ENCODE data around the gene PLEKHG4B.

DNA sequence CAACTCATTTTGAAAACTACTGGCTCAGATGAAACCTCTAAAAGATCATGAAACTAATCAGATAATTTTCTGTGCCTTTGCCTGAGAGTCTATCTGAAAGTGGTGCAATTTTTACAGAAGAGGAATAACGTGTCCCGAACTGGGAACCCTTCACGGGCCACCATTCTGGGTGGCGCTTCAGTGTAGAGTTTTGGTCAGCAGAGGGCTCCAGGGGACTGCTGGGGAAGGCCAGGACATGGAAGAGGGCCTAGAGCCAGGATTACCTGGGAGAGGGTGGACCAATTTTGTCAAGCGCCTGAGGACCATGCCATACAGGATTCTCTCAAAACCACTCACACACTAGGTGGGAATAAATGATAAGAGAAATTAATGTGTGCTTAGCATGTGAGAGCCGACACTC is 49.7 kb upstream of the PLEKHG4B start:
- TF ChIP-seq, protein P1, sequence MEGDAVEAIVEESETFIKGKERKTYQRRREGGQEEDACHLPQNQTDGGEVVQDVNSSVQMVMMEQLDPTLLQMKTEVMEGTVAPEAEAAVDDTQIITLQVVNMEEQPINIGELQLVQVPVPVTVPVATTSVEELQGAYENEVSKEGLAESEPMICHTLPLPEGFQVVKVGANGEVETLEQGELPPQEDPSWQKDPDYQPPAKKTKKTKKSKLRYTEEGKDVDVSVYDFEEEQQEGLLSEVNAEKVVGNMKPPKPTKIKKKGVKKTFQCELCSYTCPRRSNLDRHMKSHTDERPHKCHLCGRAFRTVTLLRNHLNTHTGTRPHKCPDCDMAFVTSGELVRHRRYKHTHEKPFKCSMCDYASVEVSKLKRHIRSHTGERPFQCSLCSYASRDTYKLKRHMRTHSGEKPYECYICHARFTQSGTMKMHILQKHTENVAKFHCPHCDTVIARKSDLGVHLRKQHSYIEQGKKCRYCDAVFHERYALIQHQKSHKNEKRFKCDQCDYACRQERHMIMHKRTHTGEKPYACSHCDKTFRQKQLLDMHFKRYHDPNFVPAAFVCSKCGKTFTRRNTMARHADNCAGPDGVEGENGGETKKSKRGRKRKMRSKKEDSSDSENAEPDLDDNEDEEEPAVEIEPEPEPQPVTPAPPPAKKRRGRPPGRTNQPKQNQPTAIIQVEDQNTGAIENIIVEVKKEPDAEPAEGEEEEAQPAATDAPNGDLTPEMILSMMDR (IDR thresholded peaks at IDR 0.05) = peak in 4 of 6 experiments; percentile 30 to 53 (median 44)
- TF ChIP-seq POLR2A (IDR thresholded peaks at IDR 0.05) = no peak

Measured in thyroid gland (tissue), 4 donors.